ENCODE data around the gene TP73.

TP73 gene

GRCh38 chr1:3633344-3634058 lies 18.8 kb upstream of the TP73 start:
- no peak overlapping the region for H3K9ac ChIP-seq
- H3K36me3 ChIP-seq: peaks cover 99% of the 10 kb centered on the region
- H4K20me1 ChIP-seq: peaks cover 20% of the 10 kb centered on the region
- peaks cover 37% of the 10 kb centered on the region for H3K4me1 ChIP-seq
- H3K27ac ChIP-seq: no peak overlapping the region
- H3K4me2 ChIP-seq: no peak overlapping the region
- H3K27me3 ChIP-seq: no peaks in the 10 kb centered on the region
- no peaks in the 10 kb centered on the region for H3K9me3 ChIP-seq
- no peak overlapping the region for H3K4me3 ChIP-seq
- TF ChIP-seq Cebpa-rat (IDR thresholded peaks at IDR 0.05): no peak

- Histone ChIP-seq H3K4me2 (no peak overlapping the region), H3K9me3 (no peaks in the 10 kb centered on the region), H3K36me3 (peaks cover 99% of the 10 kb centered on the region), H3K4me1 (peaks cover 42% of the 10 kb centered on the region), H3K4me3 (no peak overlapping the region), H3K27me3 (no peaks in the 10 kb centered on the region), H3K9ac (no peak overlapping the region), H4K20me1 (peaks cover 18% of the 10 kb centered on the region), H3K27ac (no peak overlapping the region)
- no peak for TF ChIP-seq Cebpa-rat (IDR thresholded peaks at IDR 0.05)
Observed at GRCh38 chr1:3634059-3634800, 18.1 kb upstream of the TP73 start.

GRCh38 chr1:3636080-3636479 lies 16.2 kb upstream of the TP73 start:
- Histone ChIP-seq H3K9me3 (no peaks in the 10 kb centered on the region), H3K4me1 (peaks cover 28% of the 10 kb centered on the region), H3K27ac (no peak overlapping the region), H3K36me3 (peaks cover 99% of the 10 kb centered on the region), H3K27me3 (no peaks in the 10 kb centered on the region), H3K4me2 (no peak overlapping the region), H4K20me1 (peaks cover 14% of the 10 kb centered on the region), H3K4me3 (no peak overlapping the region), H3K9ac (no peak overlapping the region)
- no peak for TF ChIP-seq Cebpa-rat (IDR thresholded peaks at IDR 0.05)

- Histone ChIP-seq H3K9me3 (no peaks in the 10 kb centered on the region), H3K4me2 (no peak overlapping the region), H3K27ac (no peak overlapping the region), H3K36me3 (peaks cover 99% of the 10 kb centered on the region), H4K20me1 (peaks cover 19% of the 10 kb centered on the region), H3K4me1 (peaks cover 25% of the 10 kb centered on the region), H3K9ac (no peak overlapping the region), H3K27me3 (no peaks in the 10 kb centered on the region), H3K4me3 (no peak overlapping the region)
- TF ChIP-seq Cebpa-rat (IDR thresholded peaks at IDR 0.05): no peak
Observed at GRCh38 chr1:3636531-3636930, 15.8 kb upstream of the TP73 start.

- H3K4me1 ChIP-seq: peaks cover 25% of the 10 kb centered on the region
- peak overlapping the region; percentile 58 for H3K4me2 ChIP-seq
- H3K4me3 ChIP-seq: no peak overlapping the region
- H3K27me3 ChIP-seq: no peaks in the 10 kb centered on the region
- H3K36me3 ChIP-seq: peaks cover 97% of the 10 kb centered on the region
- peak overlapping the region; percentile 58 for H3K27ac ChIP-seq
- TF ChIP-seq Cebpa-rat (IDR thresholded peaks at IDR 0.05): no peak
- H4K20me1 ChIP-seq: peaks cover 27% of the 10 kb centered on the region
- H3K9me3 ChIP-seq: no peaks in the 10 kb centered on the region
- H3K9ac ChIP-seq: 0 out of 2 replicates have a peak overlapping the region, but pooled peaks have one; percentile 29
Observed at GRCh38 chr1:3638027-3638426, 14.3 kb upstream of the TP73 start.

GRCh38 chr1:3638676-3639075 lies 13.6 kb upstream of the TP73 start:
- no peak for TF ChIP-seq Cebpa-rat (IDR thresholded peaks at IDR 0.05)
- Histone ChIP-seq H3K9me3 (no peaks in the 10 kb centered on the region), H3K4me2 (peak overlapping the region; percentile 58), H3K4me3 (no peak overlapping the region), H3K36me3 (peaks cover 95% of the 10 kb centered on the region), H3K4me1 (peaks cover 25% of the 10 kb centered on the region), H3K27me3 (no peaks in the 10 kb centered on the region), H3K27ac (peak overlapping the region; percentile 58; the same call in 1 of the 2 replicates), H4K20me1 (peaks cover 27% of the 10 kb centered on the region), H3K9ac (no peak overlapping the region; the same call in 1 of the 2 replicates)

GRCh38 chr1:3639397-3639911 lies 12.9 kb upstream of the TP73 start:
- Histone ChIP-seq H3K4me2 (peak overlapping the region; percentile 58), H3K27me3 (no peaks in the 10 kb centered on the region), H4K20me1 (peaks cover 27% of the 10 kb centered on the region), H3K4me3 (no peak overlapping the region), H3K9me3 (no peaks in the 10 kb centered on the region), H3K4me1 (peaks cover 25% of the 10 kb centered on the region), H3K36me3 (peaks cover 91% of the 10 kb centered on the region), H3K9ac (no peak overlapping the region; the same call in 1 of the 2 replicates), H3K27ac (0 out of 2 replicates have a peak overlapping the region, but pooled peaks have one; percentile 22)
- no peak for TF ChIP-seq Cebpa-rat (IDR thresholded peaks at IDR 0.05)

GRCh38 chr1:3640121-3640837 lies 12.0 kb upstream of the TP73 start:
- Histone ChIP-seq H3K9me3 (no peaks in the 10 kb centered on the region), H3K4me2 (no peak overlapping the region), H3K27me3 (no peaks in the 10 kb centered on the region), H4K20me1 (peaks cover 32% of the 10 kb centered on the region), H3K4me1 (peaks cover 25% of the 10 kb centered on the region), H3K27ac (no peak overlapping the region), H3K36me3 (peaks cover 91% of the 10 kb centered on the region), H3K9ac (no peak overlapping the region; the same call in 1 of the 2 replicates), H3K4me3 (no peak overlapping the region)
- TF ChIP-seq Cebpa-rat (IDR thresholded peaks at IDR 0.05): no peak

GRCh38 chr1:3641046-3641760 lies 11.1 kb upstream of the TP73 start:
- no peak overlapping the region for H3K27ac ChIP-seq
- no peak overlapping the region for H3K9ac ChIP-seq
- H3K4me1 ChIP-seq: peaks cover 26% of the 10 kb centered on the region
- no peaks in the 10 kb centered on the region for H3K9me3 ChIP-seq
- no peaks in the 10 kb centered on the region for H3K27me3 ChIP-seq
- no peak overlapping the region for H3K4me3 ChIP-seq
- no peak overlapping the region for H3K4me2 ChIP-seq
- peaks cover 33% of the 10 kb centered on the region for H4K20me1 ChIP-seq
- no peak for TF ChIP-seq Cebpa-rat (IDR thresholded peaks at IDR 0.05)
- H3K36me3 ChIP-seq: peaks cover 91% of the 10 kb centered on the region

All from BLaER1 (cell line).